Body of pancreas (tissue), 4 donors: ENCODE results near the gene HELZ. TPM values are rescaled to one million over a fixed set of nuclear protein-coding genes. Genes with fewer than 3 reads are reported as not detected.

ENCODE experiments used
- ATAC-seq: fragments of 150-250 bp; one replicate; pipeline ENCODE4 v1.9.1; 2016
- DNase-seq, 4 donors: peaks; one replicate each; pipeline ENCODE4 v3.0.0-alpha.2; 2019
- H3K27ac ChIP-seq, 4 donors: fragments of 200-600 bp; sonication (generic); 1 replicate in 3 of 4; 2 replicates in 1 of 4; pipeline versions ENCODE4 v1.5.1 to v1.6.1; 2016 to 2019; ENCODE audit warnings: mild to moderate bottlenecking in 1 of 4, mixed read lengths in 1 of 4, moderate library complexity in 1 of 4
- H3K27me3 ChIP-seq, 2 donors: fragments of 200-600 bp; sonication (generic); one replicate each; pipeline ENCODE4 v1.6.0; 2016; ENCODE audit warnings: mild to moderate bottlenecking in 1 of 2
- H3K36me3 ChIP-seq, 2 donors: fragments of 200-600 bp; sonication (generic); replicated peaks in 1 of 2; 2 replicates each; pipeline ENCODE4 v1.5.1; 2016; ENCODE audit warnings: low read depth in 2 of 2; ENCODE audit not compliant: insufficient read depth in 1 of 2
- H3K4me1 ChIP-seq: fragments of 200-600 bp; sonication (generic); one replicate; pipeline ENCODE4 v1.6.0; 2016
- H3K4me3 ChIP-seq, 2 donors: fragments of 200-600 bp; sonication (generic); 1 replicate in 1 of 2; 2 replicates in 1 of 2; pipeline ENCODE4 v1.5.1; 2016 to 2019
- H3K9me3 ChIP-seq, 3 donors: fragments of 200-600 bp; sonication (generic); 1 replicate in 2 of 3; 2 replicates in 1 of 3; pipeline ENCODE4 v1.5.1; 2016
- CTCF ChIP-seq, 7 experiments: fragments of 450-650 bp in 4 of 7; fragments of 200-600 bp in 3 of 7; sonication (generic) in 3 of 7; IDR thresholded peaks; one replicate each; pipeline ENCODE4 v1.5.1; 2016 to 2019; ENCODE audit warnings: antibody characterized with exemption in 7 of 7
- POLR2A ChIP-seq, 3 donors: fragments of 450-650 bp; IDR thresholded peaks; one replicate each; pipeline ENCODE4 v1.6.1; 2016; ENCODE audit warnings: antibody characterized with exemption in 3 of 3, mild to moderate bottlenecking in 2 of 3
- WGBS, 2 donors: methylation state at CpG; one replicate each; pipeline ENCODE4 v1.1.5; 2017; 5-methylcytosine and 5-hydroxymethylcytosine counted together
- intact Hi-C: fragments of 100-400 bp; cut with DNase I; formaldehyde crosslinking; loops from one replicate; pipeline ENCODE4 v1.15.1; 2023
- total RNA-seq, 2 donors: library from RNA; depleted of rRNA; stranded (reverse); fragments of >200 nt; gene quantifications; one replicate each; pipeline ENCODE4 v1.1.0, GENCODE V29; 2016

The HELZ gene
- total RNA-seq, 2 donors from 2014 or later = 21.0 to 34.6 TPM

DNA sequence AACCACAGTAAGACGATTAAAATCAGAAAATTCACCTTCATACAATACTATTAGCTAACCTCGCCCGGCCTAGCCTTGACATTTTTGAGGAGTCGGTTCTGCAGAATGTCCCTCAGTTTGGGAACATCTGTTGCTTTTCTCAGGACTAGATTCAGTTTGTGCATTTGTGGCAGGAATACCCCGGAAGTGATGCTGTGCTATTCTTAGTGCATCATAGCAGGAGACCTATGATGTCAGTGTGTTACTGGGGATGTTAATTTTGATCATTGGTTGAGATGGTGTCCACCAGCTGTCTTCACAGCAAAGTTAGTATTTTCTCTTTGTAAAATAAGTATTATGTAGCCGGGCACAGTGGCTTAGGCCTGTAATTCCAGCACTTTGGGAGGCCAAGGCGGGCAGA, 21.5 kb upstream of the HELZ start:
- Histone ChIP-seq H3K9me3 (no peaks in the 10 kb centered on the region), H3K4me1 (peaks cover 5% of the 10 kb centered on the region), H3K36me3 (no peaks in the 10 kb centered on the region), H3K27ac (no peak overlapping the region), H3K27me3 (no peaks in the 10 kb centered on the region), H3K4me3 (no peak overlapping the region)
- 55 to 66% methylated on average over 6 to 7 of the region's 7 CpGs for WGBS, 2 donors
- ATAC-seq (no peak), DNase-seq (peak in 2 of 4 donors; percentile 7 to 10)
- no peak for TF ChIP-seq CTCF (IDR thresholded peaks at IDR 0.05)
- no peak for TF ChIP-seq POLR2A (IDR thresholded peaks at IDR 0.05)
- intact Hi-C loops = no loop called here

- WGBS, 2 donors = 94 to 95% methylated on average over 4 of the region's 4 CpGs
- H3K27me3 ChIP-seq = no peaks in the 10 kb centered on the region
- no peak for DNase-seq
- intact Hi-C loops = no loop called here
- TF ChIP-seq CTCF (IDR thresholded peaks at IDR 0.05) (no peak), POLR2A (IDR thresholded peaks at IDR 0.05) (no peak)
- no peaks in the 10 kb centered on the region for H3K36me3 ChIP-seq
- no peak for ATAC-seq
- H3K9me3 ChIP-seq = no peaks in the 10 kb centered on the region
- H3K27ac ChIP-seq = no peak overlapping the region
- peaks cover 9% of the 10 kb centered on the region for H3K4me1 ChIP-seq
- H3K4me3 ChIP-seq = no peak overlapping the region
Observed at GRCh38 chr17:67265436-67266019, 20.5 kb upstream of the HELZ start.

DNA sequence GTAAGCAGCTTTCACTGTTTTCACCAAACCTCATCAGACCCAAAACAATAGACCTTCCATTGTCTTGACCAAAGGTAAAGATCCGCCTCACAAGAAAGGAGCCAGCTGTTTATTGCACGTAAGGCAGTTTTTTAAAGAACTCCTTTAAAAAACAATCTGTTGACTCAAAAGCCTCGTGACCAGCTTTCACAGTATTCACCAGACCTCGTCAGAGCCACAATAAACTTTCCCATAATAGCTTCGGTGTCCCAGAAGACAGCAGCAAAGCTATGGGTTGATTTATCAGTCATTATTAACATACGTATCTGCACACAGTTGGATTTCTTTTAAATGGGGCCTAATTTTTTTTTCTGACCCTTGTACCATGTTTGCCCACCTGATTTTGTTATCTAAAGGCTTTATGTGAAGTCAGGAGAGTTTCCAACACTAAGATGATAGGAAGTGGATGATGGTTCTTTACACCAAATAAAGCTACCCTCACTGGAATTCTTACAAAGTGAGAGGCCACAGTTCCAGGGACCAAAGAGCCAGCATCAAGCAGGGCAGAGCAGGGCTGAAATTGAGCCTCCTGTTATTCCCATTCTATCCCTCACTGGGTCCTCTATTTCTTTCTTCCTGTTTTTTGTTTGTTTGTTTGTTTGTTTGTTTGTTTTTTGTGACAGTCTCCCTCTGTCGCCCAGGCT, 17.6 kb upstream of the HELZ start:
- Histone ChIP-seq H3K9me3 (no peaks in the 10 kb centered on the region), H3K4me1 (peaks cover 9% of the 10 kb centered on the region), H3K27me3 (no peaks in the 10 kb centered on the region), H3K36me3 (no peaks in the 10 kb centered on the region), H3K4me3 (no peak overlapping the region), H3K27ac (no peak overlapping the region)
- TF ChIP-seq CTCF (IDR thresholded peaks at IDR 0.05) (no peak), POLR2A (IDR thresholded peaks at IDR 0.05) (no peak)
- 86 to 89% methylated on average over 7 of the region's 7 CpGs for WGBS, 2 donors
- ATAC-seq (no peak), DNase-seq (no peak)
- intact Hi-C loops = no loop called here

DNA sequence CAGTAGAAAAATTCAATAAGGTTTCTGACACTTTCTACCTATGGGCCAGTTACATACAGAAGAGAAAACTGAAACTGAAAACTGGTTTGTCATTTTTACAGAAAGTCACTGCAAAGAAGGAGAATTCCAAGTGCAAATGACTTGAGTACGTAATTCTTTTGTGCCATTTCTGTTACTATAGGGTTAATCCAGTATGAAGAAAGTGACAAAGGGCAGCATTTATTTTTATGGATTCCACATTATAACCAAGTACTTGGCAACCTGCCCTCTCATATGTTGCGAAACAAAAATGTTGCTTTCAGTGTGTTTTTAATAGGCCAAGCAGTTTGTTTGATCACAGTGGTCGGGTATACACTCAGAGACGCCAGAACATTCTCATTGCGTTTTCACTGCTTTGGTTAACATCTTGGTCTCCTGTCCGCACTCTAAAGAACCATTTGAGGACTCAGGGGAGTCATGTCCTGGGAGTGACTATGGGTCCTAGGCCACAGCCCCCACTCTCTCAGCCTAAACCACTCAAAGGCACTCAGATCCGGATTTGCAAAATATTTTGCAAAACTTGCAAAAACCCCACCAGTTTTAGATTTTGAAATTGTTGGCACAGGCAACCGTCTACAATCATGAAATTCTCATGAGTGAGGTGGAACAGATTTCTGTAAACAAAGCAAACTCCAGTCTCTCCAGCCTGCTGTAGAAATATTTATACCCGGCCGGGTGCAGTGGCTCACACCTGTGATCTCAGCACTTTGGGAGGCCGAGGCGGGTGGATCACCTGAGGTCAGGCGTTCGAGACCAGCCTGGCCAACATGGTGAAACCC, 15.4 kb upstream of the HELZ start:
- peaks cover 4% of the 10 kb centered on the region for H3K4me1 ChIP-seq
- no peak for TF ChIP-seq CTCF (IDR thresholded peaks at IDR 0.05)
- TF ChIP-seq POLR2A (IDR thresholded peaks at IDR 0.05) = no peak
- H3K4me3 ChIP-seq = no peak overlapping the region
- WGBS, 2 donors = 27 to 29% methylated on average over 14 of the region's 14 CpGs
- DNase-seq (peak in 3 of 4 donors; percentile 13 to 67 (median 20)), ATAC-seq (peak; percentile 55)
- H3K36me3 ChIP-seq = no peaks in the 10 kb centered on the region
- no peaks in the 10 kb centered on the region for H3K9me3 ChIP-seq
- H3K27ac ChIP-seq = peak overlapping the region in 2 of 4 donors; percentile 57 to 72
- intact Hi-C loops = no loop called here
- no peaks in the 10 kb centered on the region for H3K27me3 ChIP-seq
